Spleen (tissue), 11 donors: ENCODE data around the gene GFPT2. TPM values are rescaled to one million over a fixed set of nuclear protein-coding genes. Genes with fewer than 3 reads are reported as not detected.

Source experiments
- DNase-seq: peaks from one replicate; pipeline ENCODE4 v3.0.0-alpha.2; 2020
- H3K27ac ChIP-seq, 8 donors: fragments of 200-600 bp; sonication (generic) in 7 of 8; 1 replicate in 4 of 8; 2 replicates in 4 of 8; pipeline versions ENCODE4 v1.5.0 to v1.8.0; 2016 to 2021; ENCODE audit warnings: inconsistent platforms in 4 of 8, mild to moderate bottlenecking in 4 of 8, moderate library complexity in 1 of 8
- H3K27me3 ChIP-seq, 7 donors: fragments of 200-600 bp; sonication (generic) in 6 of 7; replicated peaks in 1 of 7; 1 replicate in 4 of 7; 2 replicates in 3 of 7; pipeline versions ENCODE4 v1.5.0 to v1.8.0; 2016 to 2021; ENCODE audit warnings: inconsistent platforms in 3 of 7, mild to moderate bottlenecking in 1 of 7
- H3K36me3 ChIP-seq, 6 donors: fragments of 200-600 bp; sonication (generic) in 5 of 6; 1 replicate in 4 of 6; 2 replicates in 2 of 6; pipeline versions ENCODE4 v1.5.0 to v1.8.0; 2016 to 2021; ENCODE audit warnings: inconsistent platforms in 2 of 6
- H3K4me1 ChIP-seq, 6 donors: fragments of 200-600 bp; sonication (generic) in 5 of 6; 1 replicate in 3 of 6; 2 replicates in 3 of 6; pipeline versions ENCODE4 v1.5.0 to v1.8.0; 2016 to 2021; ENCODE audit warnings: inconsistent platforms in 3 of 6
- H3K4me3 ChIP-seq, 8 donors: fragments of 200-600 bp; sonication (generic) in 7 of 8; 1 replicate in 4 of 8; 2 replicates in 4 of 8; pipeline versions ENCODE4 v1.5.0 to v1.8.0; 2016 to 2021; ENCODE audit warnings: inconsistent platforms in 4 of 8, mild to moderate bottlenecking in 4 of 8, moderate library complexity in 2 of 8
- H3K9me3 ChIP-seq, 8 donors: fragments of 200-600 bp; sonication (generic) in 7 of 8; 1 replicate in 4 of 8; 2 replicates in 4 of 8; pipeline versions ENCODE4 v1.5.0 to v1.8.0; 2016 to 2021; ENCODE audit warnings: inconsistent platforms in 4 of 8
- CTCF ChIP-seq, 11 experiments: fragments of 200-600 bp in 7 of 11; fragments of 450-650 bp in 4 of 11; sonication (generic) in 4 of 11; IDR thresholded peaks in 8 of 11; conservative IDR thresholded peaks in 3 of 11; 1 replicate in 7 of 11; 2 replicates in 4 of 11; pipeline versions ENCODE4 v1.4.0 to v1.8.0; 2016 to 2021; ENCODE audit warnings: antibody characterized with exemption in 11 of 11, inconsistent platforms in 4 of 11, mild to moderate bottlenecking in 1 of 11
- POLR2A ChIP-seq, 3 donors: fragments of 450-650 bp; IDR thresholded peaks; one replicate each; pipeline ENCODE4 v1.5.1; 2017; ENCODE audit warnings: antibody characterized with exemption in 3 of 3, mild to moderate bottlenecking in 1 of 3
- POLR2AphosphoS5 ChIP-seq, 3 donors: sonication (generic); formaldehyde crosslinking; IDR thresholded peaks; one replicate each; pipeline ENCODE4 v1.5.1; 2017; ENCODE audit warnings: antibody characterized with exemption in 3 of 3
- WGBS, 5 donors: extraction: QIAGEN DNeasy Blood & Tissue Kit in 3 of 5; methylation state at CpG; one replicate each; pipeline versions ENCODE4 v1.1.5 to v1.1.7; 2013 to 2018; 5-methylcytosine and 5-hydroxymethylcytosine counted together
- intact Hi-C: fragments of 100-400 bp; cut with DNase I; formaldehyde crosslinking; loops from one replicate; pipeline ENCODE4 v1.15.0; 2023; ENCODE audit warnings: low total_unique reads
- polyA plus RNA-seq, 3 donors: library from polyadenylated mRNA; stranded (reverse); fragments of 200-250 nt; gene quantifications; one replicate each; pipeline ENCODE4 v1.2.1, GENCODE V29; 2013
- total RNA-seq, 7 donors: library from RNA; depleted of rRNA in 3 of 7; stranded (reverse); fragments of >200 nt in 3 of 7; fragmentation: NEBNext Ultra II Directional in 4 of 7; extraction: Animal tissue kit (Norgen Biotek cat#: 25700) in 4 of 7; gene quantifications; one replicate each; pipeline versions ENCODE4 v1.1.0 to v1.2.1, GENCODE V29; 2016 to 2021
- donor health status: healthy with polysubstance abuse.
- donor health status: DM: no; HTN: no; CAD: no; lungs with moderate emphysema.
- donor health status: DM: no; HTN: no; CAD: no.
- donor health status: Bipolar disorder and iron deficiency.
- donor health status: healthy.
- donor health status: DM: no; HTN: no; CAD: no.
- donor health status: DM: yes; HTN: yes; CAD: no.

GFPT2 gene
- total and polyA plus RNA-seq, 10 donors: 1.2 to 4.7 (median 1.9) TPM

- no peak for DNase-seq
- WGBS, 5 donors: 88 to 94% (median 93%) methylated on average over 3 of the region's 3 CpGs
- intact Hi-C loops: no loop called here
- TF ChIP-seq POLR2A (IDR thresholded peaks at IDR 0.05): no peak
- Histone ChIP-seq H3K4me3 (no peak overlapping the region), H3K36me3 (no peaks in the 10 kb centered on the region), H3K27me3 (peaks cover 0 to 9% (median 0%) of the 10 kb centered on the region in 7 donors), H3K4me1 (no peaks in the 10 kb centered on the region), H3K27ac (no peak overlapping the region), H3K9me3 (no peaks in the 10 kb centered on the region)
These were observed 20.7 kb upstream of the GFPT2 start for GRCh38 chr5:180373870-180374269.

- no peak for DNase-seq
- H3K27me3 ChIP-seq: peaks cover 0 to 9% (median 0%) of the 10 kb centered on the region in 7 donors
- intact Hi-C loops: no loop called here
- no peak for TF ChIP-seq CTCF (IDR thresholded peaks at IDR 0.05 in 8 of 11, conservative IDR thresholded peaks at IDR 0.05 in 3 of 11)
- TF ChIP-seq POLR2AphosphoS5 (IDR thresholded peaks at IDR 0.05): no peak
- no peak for TF ChIP-seq POLR2A (IDR thresholded peaks at IDR 0.05)
- no peaks in the 10 kb centered on the region for H3K36me3 ChIP-seq
- 82 to 94% (median 88%) methylated on average over 5 of the region's 5 CpGs for WGBS, 5 donors
- H3K4me3 ChIP-seq: no peak overlapping the region
- no peak overlapping the region for H3K27ac ChIP-seq
- H3K4me1 ChIP-seq: no peaks in the 10 kb centered on the region
- no peaks in the 10 kb centered on the region for H3K9me3 ChIP-seq
These were observed 20.3 kb upstream of the GFPT2 start for GRCh38 chr5:180373454-180373853.

- H3K9me3 ChIP-seq: no peaks in the 10 kb centered on the region
- no peak overlapping the region for H3K27ac ChIP-seq
- WGBS, 5 donors: 71 to 96% (median 86%) methylated on average over 2 to 5 of the region's 5 CpGs
- intact Hi-C loops: no loop called here
- H3K4me1 ChIP-seq: no peaks in the 10 kb centered on the region
- no peak for DNase-seq
- H3K27me3 ChIP-seq: peaks cover 0 to 9% (median 0%) of the 10 kb centered on the region in 7 donors
- no peaks in the 10 kb centered on the region for H3K36me3 ChIP-seq
- H3K4me3 ChIP-seq: no peak overlapping the region
- no peak for TF ChIP-seq CTCF (IDR thresholded peaks at IDR 0.05 in 8 of 11, conservative IDR thresholded peaks at IDR 0.05 in 3 of 11)
- no peak for TF ChIP-seq POLR2A (IDR thresholded peaks at IDR 0.05)
These were observed 18.8 kb upstream of the GFPT2 start for GRCh38 chr5:180371949-180372348.

- Histone ChIP-seq H3K27me3 (peaks cover 0 to 9% (median 0%) of the 10 kb centered on the region in 7 donors), H3K4me1 (no peaks in the 10 kb centered on the region), H3K36me3 (no peaks in the 10 kb centered on the region), H3K27ac (no peak overlapping the region), H3K9me3 (no peaks in the 10 kb centered on the region), H3K4me3 (no peak overlapping the region)
- no peak for DNase-seq
- 88 to 92% (median 92%) methylated on average over 16 to 24 of the region's 24 CpGs for WGBS, 5 donors
- no peak for TF ChIP-seq CTCF (IDR thresholded peaks at IDR 0.05 in 8 of 11, conservative IDR thresholded peaks at IDR 0.05 in 3 of 11)
- no peak for TF ChIP-seq POLR2AphosphoS5 (IDR thresholded peaks at IDR 0.05)
- TF ChIP-seq POLR2A (IDR thresholded peaks at IDR 0.05): no peak
- intact Hi-C loops: no loop called here
These were observed 17.9 kb upstream of the GFPT2 start for GRCh38 chr5:180370861-180371641.
